Fibroblast of gingiva (primary cell): ENCODE results near the gene MYO7B.

Experiments
- DNase-seq: peaks from one replicate; pipeline ENCODE4 v3.0.0-alpha.2; 2011; ENCODE audit warnings: low read depth

MYO7B gene

GRCh38 chr2:127626917-127627739 is 91.6 kb downstream of the MYO7B start:
- no peak for DNase-seq

DNA sequence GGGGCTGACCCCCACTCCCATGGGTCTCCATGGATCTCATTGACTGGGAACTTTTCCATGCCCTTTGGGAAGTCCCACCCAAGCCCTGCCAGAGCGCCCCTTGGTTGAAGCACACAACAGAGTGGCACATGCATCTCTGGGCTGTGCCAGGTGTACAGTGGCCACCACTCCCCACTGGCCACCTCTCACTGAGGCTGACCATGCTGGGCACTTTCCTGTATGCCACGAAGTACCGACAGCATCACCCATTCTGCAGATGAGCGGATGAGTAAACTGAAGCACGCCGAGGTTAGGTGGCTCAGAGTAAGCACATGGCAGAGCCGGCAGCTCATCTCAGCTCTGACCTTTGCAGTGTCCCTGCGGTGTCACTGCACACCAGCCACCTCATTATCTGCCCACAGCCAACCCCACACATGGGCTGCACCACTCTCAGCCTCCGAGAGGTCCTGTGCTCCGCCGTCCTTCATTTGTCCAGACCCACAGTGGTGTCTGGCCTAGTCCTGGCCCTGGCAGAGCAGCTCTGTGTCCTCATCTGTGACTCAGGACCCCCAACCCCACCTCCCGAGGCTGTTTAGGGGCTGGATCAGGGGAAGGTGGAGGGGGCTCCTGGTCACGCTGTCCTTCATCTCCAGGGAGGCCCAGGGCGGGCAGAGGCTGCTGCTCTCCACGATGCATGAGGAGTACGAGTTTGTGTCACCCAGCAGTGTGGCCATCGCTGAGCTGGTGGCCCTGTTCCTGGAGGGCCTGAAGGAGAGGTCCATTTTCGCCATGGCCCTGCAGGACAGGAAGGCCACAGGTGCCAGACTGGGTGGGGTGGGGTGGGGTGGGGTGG is 92.5 kb downstream of the MYO7B start:
- DNase-seq: no peak

- no peak for DNase-seq
Measured at GRCh38 chr2:127628767-127629614, 93.5 kb downstream of the MYO7B start.

DNA sequence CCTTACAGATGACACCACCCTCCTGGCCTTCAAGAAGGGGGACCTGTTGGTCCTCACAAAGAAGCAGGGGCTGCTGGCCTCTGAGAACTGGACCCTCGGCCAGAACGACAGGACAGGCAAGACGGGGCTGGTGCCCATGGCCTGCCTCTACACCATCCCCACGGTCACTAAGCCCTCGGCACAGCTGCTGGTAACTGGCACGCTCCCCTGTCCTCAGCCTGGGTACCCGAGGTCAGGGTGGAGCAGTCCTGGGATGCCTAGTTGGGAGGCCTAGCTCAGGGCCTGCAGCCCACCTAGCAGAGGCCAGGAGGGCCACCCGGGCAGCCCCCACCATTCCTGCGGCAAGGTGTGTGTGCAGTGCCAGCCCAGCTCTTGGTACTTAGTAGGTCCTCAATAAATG is 94.2 kb downstream of the MYO7B start:
- DNase-seq: no peak

DNA sequence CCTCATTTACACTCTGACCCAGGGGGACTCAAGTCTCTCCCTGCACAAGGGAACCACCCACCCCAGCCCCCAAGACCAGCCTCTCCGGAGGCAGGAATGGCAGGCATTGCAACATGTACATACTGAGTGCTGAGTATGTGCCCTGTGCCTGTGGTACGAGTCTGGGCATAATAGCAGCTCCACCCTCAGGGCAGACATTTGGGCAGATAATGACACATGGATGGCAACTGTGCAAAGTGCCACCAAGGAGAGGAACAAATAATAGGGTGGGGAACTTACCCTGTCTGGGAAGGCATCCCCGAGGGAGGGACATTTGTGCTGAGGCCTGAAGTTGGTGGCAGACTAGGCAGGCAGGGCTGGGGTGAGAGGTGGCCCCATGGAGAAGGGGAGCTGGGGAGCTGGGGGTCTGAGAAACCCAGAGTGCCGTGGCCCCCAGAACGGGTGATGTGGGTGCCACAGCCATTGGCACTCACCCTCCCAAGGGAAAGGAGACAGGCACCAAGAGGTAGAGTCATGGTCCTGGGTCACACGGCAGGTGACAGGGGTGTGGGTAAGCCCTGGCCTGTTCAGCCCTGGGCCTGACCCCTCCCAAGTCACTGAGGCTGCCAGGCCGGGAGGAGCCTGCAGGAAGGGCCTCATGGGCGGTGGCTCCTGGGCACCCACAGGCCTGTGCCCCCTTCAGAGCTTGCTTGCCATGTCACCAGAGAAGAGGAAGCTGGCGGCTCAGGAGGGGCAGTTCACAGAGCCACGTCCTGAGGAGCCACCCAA is 94.8 kb downstream of the MYO7B start:
- no peak for DNase-seq

- DNase-seq: no peak
Measured at GRCh38 chr2:127630864-127631540, 95.5 kb downstream of the MYO7B start.

DNA sequence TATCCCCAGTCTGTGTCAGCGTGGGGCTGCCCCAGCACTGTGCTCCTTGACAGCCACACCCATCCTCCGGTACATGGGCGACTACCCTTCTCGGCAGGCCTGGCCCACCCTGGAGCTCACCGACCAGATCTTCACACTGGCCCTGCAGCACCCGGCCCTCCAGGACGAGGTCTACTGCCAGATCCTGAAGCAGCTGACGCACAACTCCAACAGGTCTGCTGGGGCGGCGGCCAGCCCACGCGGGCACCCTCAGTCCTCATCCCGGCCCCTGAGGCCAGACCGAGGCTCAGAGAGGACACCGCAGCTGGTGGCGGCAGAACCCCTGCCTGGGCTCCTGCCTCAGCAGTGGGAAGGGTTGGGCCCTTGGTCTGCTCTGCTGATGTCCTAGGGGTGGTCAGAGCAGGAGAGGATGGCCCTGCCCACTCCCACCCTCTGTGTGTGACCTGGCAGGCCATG is 96.1 kb downstream of the MYO7B start:
- DNase-seq: no peak

- no peak for DNase-seq
Measured at GRCh38 chr2:127631997-127632581, 96.6 kb downstream of the MYO7B start.

DNA sequence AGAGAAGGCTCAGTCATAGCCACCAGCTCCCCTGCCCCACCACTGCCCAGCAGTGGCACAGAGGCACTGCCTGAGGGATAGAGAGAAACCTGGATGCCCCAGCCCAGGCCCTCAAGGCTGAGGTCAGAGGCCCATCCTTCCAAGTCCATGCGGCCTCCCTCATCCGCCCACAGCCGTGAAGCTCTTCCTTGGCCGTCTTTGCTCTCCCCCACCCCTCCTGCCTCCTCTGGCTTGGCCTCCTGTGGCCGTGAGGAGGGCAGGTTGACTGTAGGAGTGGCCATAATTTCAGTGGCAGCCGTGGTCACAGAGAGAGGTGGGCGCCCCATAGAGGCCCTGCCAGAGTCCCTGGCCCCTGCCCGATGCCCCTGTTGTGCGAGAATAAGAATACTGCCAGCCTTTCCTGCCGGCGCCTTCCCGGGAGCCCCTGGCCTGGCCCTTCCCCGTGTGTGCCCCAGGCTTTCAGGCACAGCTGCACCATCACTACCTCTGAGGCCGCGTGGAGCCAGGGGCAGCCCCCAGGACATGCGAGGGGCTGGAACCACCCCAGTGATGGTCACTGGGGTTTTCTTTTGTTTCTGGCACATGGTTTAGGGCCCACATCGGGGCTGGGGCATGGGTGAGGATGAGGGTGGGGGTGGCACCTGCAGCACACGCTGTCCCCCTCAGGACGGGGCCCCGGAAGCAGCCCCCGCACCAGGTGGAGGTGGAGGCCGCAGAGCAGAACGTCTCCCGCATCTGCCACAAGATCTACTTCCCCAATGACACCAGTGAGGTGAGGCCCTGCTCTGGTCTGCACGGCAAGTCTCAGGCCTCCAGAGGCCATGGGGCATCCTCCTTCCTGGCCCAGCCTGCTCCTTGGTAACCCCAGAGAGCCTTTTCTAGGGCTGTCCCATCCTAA is 97.4 kb downstream of the MYO7B start:
- DNase-seq: no peak

DNA sequence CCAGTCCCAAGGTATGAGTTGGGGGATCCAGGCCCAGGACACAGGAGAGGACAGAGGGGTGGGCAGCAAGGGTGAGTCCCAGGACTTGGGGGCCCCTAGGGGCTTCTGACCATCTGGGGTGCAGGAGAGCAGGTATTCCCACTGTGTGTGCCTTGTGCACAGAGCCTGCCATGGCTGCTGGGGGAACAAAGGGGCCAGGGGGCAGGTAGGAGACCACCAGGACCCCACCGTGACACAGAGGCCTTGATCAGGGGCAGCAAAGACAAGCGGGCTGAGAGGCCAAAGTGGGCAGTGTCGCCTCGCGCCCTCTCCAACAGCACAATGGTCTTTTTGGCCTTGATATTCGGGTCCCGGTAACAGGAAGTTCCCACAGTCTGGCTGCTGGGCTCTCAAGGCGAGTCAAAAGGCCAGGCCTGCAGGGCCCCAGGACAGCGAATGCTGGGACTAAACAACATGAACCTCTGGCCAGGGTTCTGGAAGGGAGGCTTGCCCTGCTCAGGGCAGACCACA is 98.1 kb downstream of the MYO7B start:
- no peak for DNase-seq

- no peak for DNase-seq
Measured at GRCh38 chr2:127634066-127634617, 98.7 kb downstream of the MYO7B start.

DNA sequence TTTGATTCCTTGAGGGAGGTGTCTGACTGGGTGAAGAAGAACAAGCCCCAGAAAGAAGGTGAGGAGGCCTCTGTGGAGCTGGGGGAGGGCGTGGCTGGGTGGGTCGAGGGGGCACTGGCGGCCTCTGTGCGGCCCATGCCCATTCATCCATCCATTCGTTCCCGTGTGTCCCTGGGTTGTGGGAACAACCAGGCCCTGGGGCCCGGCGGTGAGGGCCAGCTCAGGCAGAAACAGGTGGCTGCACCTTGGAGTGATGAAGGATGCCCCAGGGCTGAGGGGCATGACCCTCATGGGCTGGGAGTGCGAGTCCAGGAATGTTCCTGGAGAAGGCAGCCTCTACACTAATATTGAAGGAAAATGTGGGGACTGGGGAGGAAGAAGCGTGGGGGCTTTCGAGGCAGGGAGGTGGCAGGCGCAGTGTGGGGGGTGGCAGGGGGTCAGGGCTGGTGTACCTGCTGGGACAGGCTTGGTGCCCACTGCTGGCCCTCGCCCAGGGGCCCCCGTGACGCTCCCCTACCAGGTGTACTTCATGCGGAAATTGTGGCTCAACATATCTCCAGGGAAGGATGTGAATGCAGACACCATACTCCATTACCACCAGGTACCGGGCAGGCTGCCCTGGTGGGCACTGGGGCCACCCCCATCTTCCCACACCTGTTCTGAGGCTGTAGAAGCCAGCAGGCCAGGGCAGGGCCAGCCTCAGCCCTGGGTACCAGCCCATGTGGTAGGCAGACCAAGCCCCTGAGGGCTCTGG is 99.3 kb downstream of the MYO7B start:
- no peak for DNase-seq

DNA sequence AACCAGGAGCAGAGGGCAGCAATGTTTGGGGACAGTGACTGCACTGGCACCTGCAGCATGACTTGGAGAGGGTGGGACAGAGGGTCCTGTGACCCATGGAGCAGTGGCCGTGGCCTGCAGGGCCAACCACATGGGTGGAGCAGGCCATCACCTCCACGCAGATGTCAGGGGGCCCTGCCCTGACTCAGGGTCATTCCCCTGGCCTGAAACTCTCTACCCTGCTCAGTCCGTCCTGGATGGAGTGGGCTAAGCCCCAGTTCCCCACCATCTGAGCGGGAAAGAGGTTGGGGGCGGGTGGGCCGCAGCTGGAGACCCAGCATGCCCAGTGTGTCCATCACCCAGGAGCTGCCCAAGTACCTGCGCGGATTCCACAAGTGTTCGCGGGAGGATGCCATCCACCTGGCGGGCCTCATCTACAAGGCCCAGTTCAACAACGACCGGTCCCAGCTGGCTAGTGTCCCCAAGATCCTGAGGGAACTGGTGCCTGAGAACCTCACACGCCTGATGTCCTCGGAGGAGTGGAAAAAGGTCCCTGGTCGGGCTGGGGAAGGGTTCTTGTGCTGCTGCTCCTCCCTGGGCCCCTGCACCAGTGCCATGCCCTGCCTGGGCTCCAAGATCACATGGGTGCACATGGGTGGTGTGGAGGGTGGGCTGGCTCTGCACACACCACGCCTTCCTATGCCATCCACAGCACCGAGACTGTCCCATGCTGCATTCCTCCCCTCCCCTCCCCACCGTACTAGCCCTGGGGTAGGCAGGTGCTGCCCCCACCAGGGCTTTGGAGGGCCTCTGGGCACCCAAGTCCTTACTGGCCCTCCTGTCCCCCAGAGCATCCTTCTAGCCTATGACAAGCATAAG is 100.1 kb downstream of the MYO7B start:
- no peak for DNase-seq

GRCh38 chr2:127636248-127637235 is 101.1 kb downstream of the MYO7B start:
- DNase-seq: no peak

DNA sequence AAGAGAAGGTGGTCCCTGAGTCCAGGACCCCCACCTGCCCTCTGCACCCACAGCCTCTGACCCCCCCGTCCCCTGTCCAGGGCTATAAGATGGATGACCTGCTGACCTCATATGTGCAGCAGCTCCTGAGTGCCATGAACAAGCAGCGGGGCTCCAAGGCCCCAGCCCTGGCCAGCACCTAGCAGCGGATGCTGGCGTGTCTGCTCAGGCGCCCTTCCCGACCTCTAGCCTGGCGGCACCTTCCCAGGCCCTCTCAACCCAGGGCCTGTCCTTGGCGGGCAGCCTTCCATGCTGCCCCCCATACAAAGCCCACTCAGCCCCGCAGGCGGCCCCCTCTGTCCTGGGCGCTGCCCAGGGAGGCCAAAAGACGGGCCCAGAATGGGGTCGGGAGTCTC is 101.8 kb downstream of the MYO7B start:
- DNase-seq: no peak

- peak; percentile 57 for DNase-seq
Measured at GRCh38 chr2:127637725-127638252, 102.3 kb downstream of the MYO7B start.
